BLaER1 (cell line): Measurements from ENCODE around the gene MSRB1.
"Not testable (repeated sequence)": the region's sequence is repeated elsewhere in the genome, so short reads cannot be mapped to it uniquely, and the experiment has no call there.

Experiments
- H3K27ac ChIP-seq: shearing (Covaris generic); formaldehyde crosslinking; 2 replicates; pipeline ENCODE4 v1.8.1; 2022
- H3K27me3 ChIP-seq: shearing (Covaris generic); formaldehyde crosslinking; 2 replicates; pipeline ENCODE4 v1.8.1; 2022
- H3K36me3 ChIP-seq: shearing (Covaris generic); formaldehyde crosslinking; 2 replicates; pipeline ENCODE4 v1.8.1; 2022
- H3K4me1 ChIP-seq: shearing (Covaris generic); formaldehyde crosslinking; 2 replicates; pipeline ENCODE4 v1.8.1; 2022
- H3K4me2 ChIP-seq: shearing (Covaris generic); formaldehyde crosslinking; 2 replicates; pipeline ENCODE4 v1.8.1; 2022
- H3K4me3 ChIP-seq: shearing (Covaris generic); formaldehyde crosslinking; 2 replicates; pipeline ENCODE4 v1.8.1; 2022
- H3K9ac ChIP-seq: shearing (Covaris generic); formaldehyde crosslinking; 2 replicates; pipeline ENCODE4 v1.8.1; 2022
- H3K9me3 ChIP-seq: shearing (Covaris generic); formaldehyde crosslinking; 2 replicates; pipeline ENCODE4 v1.8.1; 2022
- H4K20me1 ChIP-seq: shearing (Covaris generic); formaldehyde crosslinking; 2 replicates; pipeline ENCODE4 v1.8.1; 2022
- Cebpa-rat ChIP-seq: shearing (Covaris generic); IDR thresholded peaks from 2 replicates; pipeline ENCODE4 v1.8.1; 2022

Gene MSRB1

GRCh38 chr16:1924095-1924494 lies 18.9 kb downstream of the MSRB1 start:
- Histone ChIP-seq H3K27me3 (peaks cover 58% of the 10 kb centered on the region), H3K4me3 (no peak overlapping the region), H3K4me1 (0 out of 2 replicates have a peak, but pooled peaks cover 12% of the 10 kb centered on the region), H3K27ac (no peak overlapping the region), H3K9ac (no peak overlapping the region), H3K4me2 (peak overlapping the region; percentile 12; the same call in 1 of the 2 replicates), H3K36me3 (no peaks in the 10 kb centered on the region), H3K9me3 (no peaks in the 10 kb centered on the region), H4K20me1 (peaks cover 17% of the 10 kb centered on the region; the same call in 1 of the 2 replicates)
- TF ChIP-seq Cebpa-rat = no peak

- Histone ChIP-seq H3K9ac (no peak overlapping the region), H4K20me1 (peaks cover 22% of the 10 kb centered on the region; the same call in 1 of the 2 replicates), H3K4me1 (0 out of 2 replicates have a peak, but pooled peaks cover 7% of the 10 kb centered on the region), H3K27me3 (peaks cover 64% of the 10 kb centered on the region), H3K4me2 (peak overlapping the region; percentile 12; the same call in 1 of the 2 replicates), H3K4me3 (no peak overlapping the region), H3K36me3 (no peaks in the 10 kb centered on the region), H3K9me3 (no peaks in the 10 kb centered on the region), H3K27ac (no peak overlapping the region)
- no peak for TF ChIP-seq Cebpa-rat
These were observed 19.5 kb downstream of the MSRB1 start for GRCh38 chr16:1923299-1924034.

GRCh38 chr16:1922357-1922756 lies 20.6 kb downstream of the MSRB1 start:
- Histone ChIP-seq H3K27ac (no peak overlapping the region), H3K4me3 (no peak overlapping the region), H3K4me2 (no peak overlapping the region), H3K9me3 (no peaks in the 10 kb centered on the region), H3K4me1 (0 out of 2 replicates have a peak, but pooled peaks cover 7% of the 10 kb centered on the region), H4K20me1 (peaks cover 27% of the 10 kb centered on the region; the same call in 1 of the 2 replicates), H3K9ac (no peak overlapping the region), H3K36me3 (no peaks in the 10 kb centered on the region), H3K27me3 (peaks cover 75% of the 10 kb centered on the region)
- TF ChIP-seq Cebpa-rat = no peak

- TF ChIP-seq Cebpa-rat = no peak
- Histone ChIP-seq H3K4me1 (0 out of 2 replicates have a peak, but pooled peaks cover 7% of the 10 kb centered on the region), H3K4me3 (no peak overlapping the region), H3K4me2 (no peak overlapping the region), H4K20me1 (peaks cover 38% of the 10 kb centered on the region; the same call in 1 of the 2 replicates), H3K27me3 (peaks cover 92% of the 10 kb centered on the region), H3K9me3 (no peaks in the 10 kb centered on the region), H3K36me3 (no peaks in the 10 kb centered on the region), H3K9ac (no peak overlapping the region), H3K27ac (no peak overlapping the region)
These were observed 22.2 kb downstream of the MSRB1 start for GRCh38 chr16:1920727-1921171.

GRCh38 chr16:1920122-1920521 lies 22.9 kb downstream of the MSRB1 start:
- H3K27me3 ChIP-seq = peaks cover 98% of the 10 kb centered on the region
- H3K4me1 ChIP-seq, H3K9ac ChIP-seq, H3K4me3 ChIP-seq, H3K4me2 ChIP-seq, H3K9me3 ChIP-seq, H3K27ac ChIP-seq, H3K36me3 ChIP-seq: not testable (repeated sequence)
- H4K20me1 ChIP-seq = peaks cover 40% of the 10 kb centered on the region; the same call in 1 of the 2 replicates

GRCh38 chr16:1919327-1919998 lies 23.5 kb downstream of the MSRB1 start:
- H4K20me1 ChIP-seq = peaks cover 40% of the 10 kb centered on the region; the same call in 1 of the 2 replicates
- no peak overlapping the region for H3K4me2 ChIP-seq
- H3K4me1 ChIP-seq = 0 out of 2 replicates have a peak, but pooled peaks cover 7% of the 10 kb centered on the region
- H3K9ac ChIP-seq = no peak overlapping the region
- no peaks in the 10 kb centered on the region for H3K9me3 ChIP-seq
- no peak for TF ChIP-seq Cebpa-rat
- no peak overlapping the region for H3K27ac ChIP-seq
- H3K36me3 ChIP-seq = no peaks in the 10 kb centered on the region
- peaks cover 100% of the 10 kb centered on the region for H3K27me3 ChIP-seq
- H3K4me3 ChIP-seq = no peak overlapping the region

- H3K4me1 ChIP-seq = 0 out of 2 replicates have a peak, but pooled peaks cover 3% of the 10 kb centered on the region
- H3K4me3 ChIP-seq = no peak within 1 kb of the TSS
- H3K36me3 ChIP-seq = no peaks in the 10 kb centered on the region
- no peak within 1 kb of the TSS for H3K4me2 ChIP-seq
- no peak for TF ChIP-seq Cebpa-rat
- peaks cover 100% of the 10 kb centered on the region for H3K27me3 ChIP-seq
- no peaks in the 10 kb centered on the region for H3K9me3 ChIP-seq
- H3K9ac ChIP-seq = no peak within 1 kb of the TSS
- no peak within 1 kb of the TSS for H3K27ac ChIP-seq
- H4K20me1 ChIP-seq = peaks cover 40% of the 10 kb centered on the region; the same call in 1 of the 2 replicates
These were observed 24.4 kb downstream of the MSRB1 start, which contains the start of gene HS3ST6 for GRCh38 chr16:1918351-1919326. Gene HS3ST6, minus strand, starts transcription at chr16:1918415. Its CDS starts 92 bp downstream, at chr16:1918323.

- no peak for TF ChIP-seq Cebpa-rat
- Histone ChIP-seq H3K4me1 (no peaks in the 10 kb centered on the region), H3K27ac (no peak overlapping the region), H3K36me3 (no peaks in the 10 kb centered on the region), H3K4me2 (no peak overlapping the region), H3K4me3 (no peak overlapping the region), H4K20me1 (peaks cover 40% of the 10 kb centered on the region; the same call in 1 of the 2 replicates), H3K9ac (no peak overlapping the region), H3K27me3 (peaks cover 99% of the 10 kb centered on the region), H3K9me3 (no peaks in the 10 kb centered on the region)
These were observed 25.2 kb downstream of the MSRB1 start for GRCh38 chr16:1917665-1918350.
